Measurements from ENCODE around the gene FBXW11. TPM values are rescaled to one million over a fixed set of nuclear protein-coding genes. Genes with fewer than 3 reads are reported as not detected.

FBXW11 gene
- total RNA-seq, 1 donor from 2014 or later, result 52.7 TPM

DNA sequence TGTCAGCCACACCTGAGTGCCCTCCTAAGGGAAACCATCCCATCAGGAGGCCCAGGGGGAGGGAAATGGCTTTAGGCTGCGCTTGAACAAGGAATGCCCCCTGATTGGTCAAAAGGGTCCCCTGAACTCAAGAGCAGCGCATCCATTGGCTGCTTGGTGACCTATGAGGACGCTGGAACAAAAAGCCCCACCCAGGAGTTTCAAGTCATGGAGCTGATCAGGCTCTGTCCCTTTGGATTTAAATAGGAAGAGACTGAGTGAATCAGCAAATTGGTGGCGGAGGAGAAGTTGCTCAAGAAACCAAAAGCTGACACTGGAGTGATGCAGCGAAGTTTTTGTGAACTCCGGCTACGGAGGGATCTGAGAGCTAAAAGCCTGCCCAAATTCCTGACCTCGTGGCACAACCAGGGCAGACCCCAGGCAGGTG, 154.2 kb downstream of the FBXW11 start:
- no peak overlapping the region for H3K4me3 Mint-ChIP-seq
- H3K4me1 Mint-ChIP-seq, result peaks cover 9% of the 10 kb centered on the region
- ATAC-seq (ENCODE audit: low read depth) (no peak), DNase-seq (no peak)
- intact Hi-C loops (cut with micrococcal nuclease), result no loop called here
- ChIA-PET CTCF (no interaction called here), POLR2A (no interaction called here)
- TF ChIP-seq, protein P1, sequence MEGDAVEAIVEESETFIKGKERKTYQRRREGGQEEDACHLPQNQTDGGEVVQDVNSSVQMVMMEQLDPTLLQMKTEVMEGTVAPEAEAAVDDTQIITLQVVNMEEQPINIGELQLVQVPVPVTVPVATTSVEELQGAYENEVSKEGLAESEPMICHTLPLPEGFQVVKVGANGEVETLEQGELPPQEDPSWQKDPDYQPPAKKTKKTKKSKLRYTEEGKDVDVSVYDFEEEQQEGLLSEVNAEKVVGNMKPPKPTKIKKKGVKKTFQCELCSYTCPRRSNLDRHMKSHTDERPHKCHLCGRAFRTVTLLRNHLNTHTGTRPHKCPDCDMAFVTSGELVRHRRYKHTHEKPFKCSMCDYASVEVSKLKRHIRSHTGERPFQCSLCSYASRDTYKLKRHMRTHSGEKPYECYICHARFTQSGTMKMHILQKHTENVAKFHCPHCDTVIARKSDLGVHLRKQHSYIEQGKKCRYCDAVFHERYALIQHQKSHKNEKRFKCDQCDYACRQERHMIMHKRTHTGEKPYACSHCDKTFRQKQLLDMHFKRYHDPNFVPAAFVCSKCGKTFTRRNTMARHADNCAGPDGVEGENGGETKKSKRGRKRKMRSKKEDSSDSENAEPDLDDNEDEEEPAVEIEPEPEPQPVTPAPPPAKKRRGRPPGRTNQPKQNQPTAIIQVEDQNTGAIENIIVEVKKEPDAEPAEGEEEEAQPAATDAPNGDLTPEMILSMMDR (IDR thresholded peaks at IDR 0.05), result no peak
- peaks cover 13% of the 10 kb centered on the region for H3K36me3 Mint-ChIP-seq (ENCODE audit: low read depth)
- H3K9me3 Mint-ChIP-seq, result no peaks in the 10 kb centered on the region
- no peak overlapping the region for H3K27ac Mint-ChIP-seq
- H3K27me3 Mint-ChIP-seq, result no peaks in the 10 kb centered on the region

DNA sequence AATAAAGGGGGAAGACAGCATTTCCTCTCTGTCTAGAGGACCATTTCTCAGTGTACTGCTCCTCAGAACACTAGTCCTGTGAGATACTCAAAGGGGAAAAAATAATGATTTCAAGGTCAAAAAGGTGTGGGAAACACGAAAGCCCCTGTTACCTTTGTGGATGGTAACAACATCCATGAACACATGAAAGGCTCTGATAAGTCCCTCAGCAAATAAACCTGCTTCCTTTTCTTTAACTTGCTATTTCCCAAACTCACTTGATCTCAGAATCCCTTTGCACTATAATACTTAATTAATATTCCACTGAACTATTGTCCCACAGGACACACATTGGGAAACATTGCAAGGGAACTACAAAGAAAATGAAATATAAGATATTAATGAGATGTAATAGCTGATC, 155.2 kb downstream of the FBXW11 start:
- no peak for ATAC-seq (ENCODE audit: low read depth)
- no peak for DNase-seq
- ChIA-PET POLR2A (no interaction called here), CTCF (no interaction called here)
- Mint-ChIP-seq H3K27me3 (no peaks in the 10 kb centered on the region), H3K4me3 (no peak overlapping the region), H3K36me3 (ENCODE audit: low read depth) (peaks cover 10% of the 10 kb centered on the region), H3K27ac (no peak overlapping the region), H3K4me1 (peaks cover 7% of the 10 kb centered on the region), H3K9me3 (no peaks in the 10 kb centered on the region)
- TF ChIP-seq, protein P1 (IDR thresholded peaks at IDR 0.05), result no peak
- intact Hi-C loops (cut with micrococcal nuclease), result no loop called here

DNA sequence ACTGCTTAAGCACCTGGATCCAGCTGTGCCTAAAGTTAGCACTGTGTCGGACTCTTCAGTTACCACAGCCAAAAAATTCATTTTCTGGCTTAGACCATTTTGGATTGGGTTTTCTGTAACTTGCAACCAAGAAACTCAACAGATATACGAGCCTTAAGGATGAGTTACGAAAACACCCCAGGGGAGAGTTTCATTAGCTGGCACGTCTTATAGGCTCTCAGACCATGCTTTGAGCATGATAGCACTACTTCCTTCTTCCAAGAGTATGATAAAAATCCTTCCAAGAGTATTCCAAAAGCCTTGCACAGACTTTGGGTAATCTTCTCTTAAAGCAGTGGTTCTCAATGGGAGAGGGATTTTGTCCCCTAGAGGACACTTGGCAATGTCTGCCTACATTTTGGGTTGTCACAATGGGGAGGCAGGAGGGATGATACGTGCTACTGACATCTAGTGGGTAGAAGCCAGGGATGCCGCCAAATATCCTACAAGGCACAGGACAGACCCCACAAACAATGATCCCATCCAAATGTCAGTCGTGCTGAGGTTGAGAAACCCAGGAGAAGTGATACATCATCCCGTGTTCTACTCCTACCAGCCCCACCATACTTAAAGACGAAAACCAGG, 156.0 kb downstream of the FBXW11 start:
- TF ChIP-seq, protein P1 (IDR thresholded peaks at IDR 0.05), result no peak
- Mint-ChIP-seq H3K4me1 (no peaks in the 10 kb centered on the region), H3K9me3 (no peaks in the 10 kb centered on the region), H3K4me3 (no peak overlapping the region), H3K27me3 (no peaks in the 10 kb centered on the region), H3K36me3 (ENCODE audit: low read depth) (peaks cover 10% of the 10 kb centered on the region), H3K27ac (no peak overlapping the region)
- intact Hi-C loops (cut with micrococcal nuclease), result no loop called here
- ATAC-seq (ENCODE audit: low read depth) (no peak), DNase-seq (no peak)
- POLR2A ChIA-PET, result no interaction called here
- CTCF ChIA-PET, result no interaction called here

DNA sequence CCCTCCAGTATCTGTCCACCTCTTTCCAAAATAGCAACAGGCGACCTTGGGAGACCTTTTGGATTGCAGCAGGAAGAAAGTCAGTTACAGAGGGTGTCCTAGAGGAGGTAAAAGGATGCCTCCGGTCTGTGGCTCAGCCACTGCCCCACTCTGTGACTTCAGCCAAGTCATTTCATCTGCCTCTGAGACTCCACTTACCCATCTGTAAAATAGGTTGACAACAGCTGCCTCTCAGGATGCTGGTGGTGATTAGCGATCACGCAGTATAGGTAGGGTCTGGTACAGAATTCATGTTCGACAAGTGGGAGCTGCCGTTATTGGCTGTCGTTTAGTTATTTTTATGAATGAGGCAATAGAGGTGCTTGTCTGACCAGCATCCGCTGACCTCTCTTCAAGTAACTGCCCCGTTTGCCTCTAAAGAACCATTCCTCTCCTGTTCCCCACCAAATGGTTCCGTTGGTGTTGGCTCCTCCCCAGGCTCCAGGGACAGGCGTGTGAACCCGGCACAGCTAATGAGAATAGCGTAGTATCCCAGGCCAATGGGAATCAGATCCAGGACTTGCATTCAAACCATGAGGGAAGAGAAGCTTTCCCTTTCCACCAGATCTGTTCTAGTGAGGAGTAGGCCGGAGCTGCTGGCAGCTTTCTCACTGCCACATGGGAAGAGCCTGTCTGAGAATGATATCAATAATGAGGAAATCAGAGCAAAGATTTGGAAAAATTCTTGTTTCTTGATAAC, 156.7 kb downstream of the FBXW11 start:
- CTCF ChIA-PET, result no interaction called here
- Mint-ChIP-seq H3K27ac (no peak overlapping the region), H3K4me3 (no peak overlapping the region), H3K4me1 (no peaks in the 10 kb centered on the region), H3K36me3 (ENCODE audit: low read depth) (peaks cover 10% of the 10 kb centered on the region), H3K9me3 (no peaks in the 10 kb centered on the region), H3K27me3 (no peaks in the 10 kb centered on the region)
- TF ChIP-seq, protein P1 (IDR thresholded peaks at IDR 0.05), result no peak
- ATAC-seq (ENCODE audit: low read depth) (no peak), DNase-seq (no peak)
- intact Hi-C loops (cut with micrococcal nuclease), result no loop called here
- POLR2A ChIA-PET, result no interaction called here

DNA sequence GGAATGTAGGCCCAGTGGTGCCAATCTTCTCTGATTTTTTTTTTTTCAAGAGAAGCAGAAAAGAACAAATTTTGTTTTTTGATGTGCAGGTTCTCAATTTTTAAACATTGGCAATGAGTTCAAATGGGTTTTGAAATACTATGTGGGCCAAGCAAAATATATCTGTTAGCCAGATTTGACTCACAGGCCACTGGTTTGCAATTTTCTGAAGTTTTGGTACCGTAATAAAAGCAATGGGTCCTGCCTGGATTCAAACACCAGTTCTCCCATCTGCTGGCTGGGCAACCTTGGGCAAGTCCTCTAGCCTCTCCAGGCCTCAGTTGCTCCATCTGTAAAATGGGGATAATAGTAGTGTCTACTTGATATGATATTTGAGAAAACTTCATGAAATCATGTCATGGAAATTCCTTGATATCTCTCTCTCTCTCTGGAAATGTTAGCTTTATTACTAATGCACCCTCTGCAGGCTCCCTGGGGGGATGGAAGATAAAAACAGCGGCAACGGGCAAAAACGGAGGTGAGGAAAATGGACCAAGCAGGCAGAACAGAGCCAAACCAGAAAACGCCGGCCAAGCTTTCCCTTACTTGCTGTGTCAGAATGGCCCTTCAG, 157.4 kb downstream of the FBXW11 start:
- POLR2A ChIA-PET, result no interaction called here
- intact Hi-C loops (cut with micrococcal nuclease), result no loop called here

More for the DNA sequence above, 157.4 kb downstream of the FBXW11 start:
- no peaks in the 10 kb centered on the region for H3K27me3 Mint-ChIP-seq
- TF ChIP-seq, protein P1 (IDR thresholded peaks at IDR 0.05), result no peak
- DNase-seq, result no peak
- H3K9me3 Mint-ChIP-seq, result no peaks in the 10 kb centered on the region
- peaks cover 5% of the 10 kb centered on the region for H3K36me3 Mint-ChIP-seq (ENCODE audit: low read depth)
- no peak overlapping the region for H3K27ac Mint-ChIP-seq
- no peak for ATAC-seq (ENCODE audit: low read depth)
- CTCF ChIA-PET, result no interaction called here
- H3K4me1 Mint-ChIP-seq, result no peaks in the 10 kb centered on the region
- H3K4me3 Mint-ChIP-seq, result no peak overlapping the region
